ENCODE results near the gene PEX3. TPM values are rescaled to one million over a fixed set of nuclear protein-coding genes. Genes with fewer than 3 reads are reported as not detected.

Gene PEX3
- 17.1 TPM for polyA plus RNA-seq (2013)

GRCh38 chr6:143450453-143451371, at the start of gene PEX3, which contains the start of gene ADAT2:
PEX3 (plus strand) TSS chr6:143450805; CDS start chr6:143451043, 238 bp downstream.
ADAT2 (minus strand) TSS chr6:143450695; CDS start chr6:143450658, 37 bp downstream.
- H3K4me3 ChIP-seq (ENCODE audit: control insufficient read depth in 1 of 7, extremely low read depth in 1 of 7, insufficient read depth in 4 of 7, low read depth in 2 of 7, low read length in 6 of 7), result peak within 1 kb of the TSS; percentile 70 to 99 (median 92)
- peaks cover 0 to 3% (median under 1%) of the 10 kb centered on the region in 4 experiments for H3K36me3 ChIP-seq (ENCODE audit: control insufficient read depth in 4 of 4, insufficient read depth in 4 of 4, low read length in 3 of 4)
- H3K4me1 ChIP-seq (ENCODE audit: control extremely low read depth in 1 of 4, control insufficient read depth in 4 of 4, insufficient read depth in 4 of 4, low read length in 3 of 4), result peaks cover 13 to 32% (median 24%) of the 10 kb centered on the region in 4 experiments
- H3K27me3 ChIP-seq (replicated peaks in 2 of 5; ENCODE audit: control insufficient read depth in 4 of 5, insufficient read depth in 5 of 5, low read length in 4 of 5), result no peaks in the 10 kb centered on the region
- no peaks in the 10 kb centered on the region for H3K9me3 ChIP-seq (ENCODE audit: control extremely low read depth in 1 of 5, control insufficient read depth in 4 of 5, insufficient read depth in 2 of 5, low read depth in 1 of 5, low read length in 4 of 5)
- CTCF ChIA-PET, result interaction anchor here (1.4 to 1.8 kb wide), 2 partner anchors 17 to 25 kb away, joined by 3 to 4 read pairs; no protein-coding TSS in a partner anchor
- H3K27ac ChIP-seq (ENCODE audit: insufficient read depth in 1 of 2, low read depth in 1 of 2, low read length in 2 of 2, poor library complexity in 1 of 2, severe bottlenecking in 2 of 2), result peak within 1 kb of the TSS; percentile 71 to 88
- POLR2A ChIA-PET, result interaction anchor here (0.5 kb wide), 1 partner anchor 565 kb away, joined by 3 read pairs; no protein-coding TSS in a partner anchor
- under 1% methylated on average over 46 of the region's 56 CpGs for WGBS (ENCODE audit: insufficient coverage)
- DNase-seq, result peak; percentile 96 to 97 (median 96)

GRCh38 chr6:143401068-143401446, 49.5 kb upstream of the PEX3 start:
- 25% methylated on average over 1 of the region's 1 CpG for WGBS (ENCODE audit: insufficient coverage)
- no peak for DNase-seq
- no peak overlapping the region for H3K27ac ChIP-seq (ENCODE audit: insufficient read depth in 1 of 2, low read depth in 1 of 2, low read length in 2 of 2, poor library complexity in 1 of 2, severe bottlenecking in 2 of 2)
- ChIA-PET CTCF (interaction anchor here (0.9 to 1.5 kb wide), 4 partner anchors 16 to 26 kb away, joined by 3 to 5 read pairs (median 3); no protein-coding TSS in a partner anchor), POLR2A (no interaction called here)
- H3K9me3 ChIP-seq (ENCODE audit: control extremely low read depth in 1 of 5, control insufficient read depth in 4 of 5, insufficient read depth in 2 of 5, low read depth in 1 of 5, low read length in 4 of 5), result no peaks in the 10 kb centered on the region
- no peaks in the 10 kb centered on the region for H3K27me3 ChIP-seq (replicated peaks in 2 of 5; ENCODE audit: control insufficient read depth in 4 of 5, insufficient read depth in 5 of 5, low read length in 4 of 5)
- no peaks in the 10 kb centered on the region for H3K36me3 ChIP-seq (ENCODE audit: control insufficient read depth in 4 of 4, insufficient read depth in 4 of 4, low read length in 3 of 4)
- H3K4me1 ChIP-seq (ENCODE audit: control extremely low read depth in 1 of 4, control insufficient read depth in 4 of 4, insufficient read depth in 4 of 4, low read length in 3 of 4), result peaks cover 7 to 18% (median 13%) of the 10 kb centered on the region in 4 experiments
- no peak overlapping the region for H3K4me3 ChIP-seq (ENCODE audit: control insufficient read depth in 1 of 7, extremely low read depth in 1 of 7, insufficient read depth in 4 of 7, low read depth in 2 of 7, low read length in 6 of 7)

- no peak overlapping the region for H3K27ac ChIP-seq (ENCODE audit: insufficient read depth in 1 of 2, low read depth in 1 of 2, low read length in 2 of 2, poor library complexity in 1 of 2, severe bottlenecking in 2 of 2)
- H3K36me3 ChIP-seq (ENCODE audit: control insufficient read depth in 4 of 4, insufficient read depth in 4 of 4, low read length in 3 of 4), result no peaks in the 10 kb centered on the region
- WGBS (ENCODE audit: insufficient coverage), result 100% methylated on average over 3 of the region's 5 CpGs
- H3K4me1 ChIP-seq (ENCODE audit: control extremely low read depth in 1 of 4, control insufficient read depth in 4 of 4, insufficient read depth in 4 of 4, low read length in 3 of 4), result peaks cover 7 to 18% (median 13%) of the 10 kb centered on the region in 4 experiments
- H3K4me3 ChIP-seq (ENCODE audit: control insufficient read depth in 1 of 7, extremely low read depth in 1 of 7, insufficient read depth in 4 of 7, low read depth in 2 of 7, low read length in 6 of 7), result no peak overlapping the region
- no peaks in the 10 kb centered on the region for H3K27me3 ChIP-seq (replicated peaks in 2 of 5; ENCODE audit: control insufficient read depth in 4 of 5, insufficient read depth in 5 of 5, low read length in 4 of 5)
- POLR2A ChIA-PET, result interaction anchor here (0.7 kb wide), 1 partner anchor 22 kb away, joined by 4 read pairs; no protein-coding TSS in a partner anchor
- no peaks in the 10 kb centered on the region for H3K9me3 ChIP-seq (ENCODE audit: control extremely low read depth in 1 of 5, control insufficient read depth in 4 of 5, insufficient read depth in 2 of 5, low read depth in 1 of 5, low read length in 4 of 5)
- CTCF ChIA-PET, result interaction anchor here (0.9 to 1.5 kb wide), 4 partner anchors 15 to 26 kb away, joined by 3 to 5 read pairs (median 3); no protein-coding TSS in a partner anchor
- no peak for DNase-seq
These were observed 48.8 kb upstream of the PEX3 start for GRCh38 chr6:143401636-143402370.

GRCh38 chr6:143402721-143403336, 47.8 kb upstream of the PEX3 start:
- no peak for DNase-seq
- no peaks in the 10 kb centered on the region for H3K36me3 ChIP-seq (ENCODE audit: control insufficient read depth in 4 of 4, insufficient read depth in 4 of 4, low read length in 3 of 4)
- POLR2A ChIA-PET, result no interaction called here
- no peak overlapping the region for H3K27ac ChIP-seq (ENCODE audit: insufficient read depth in 1 of 2, low read depth in 1 of 2, low read length in 2 of 2, poor library complexity in 1 of 2, severe bottlenecking in 2 of 2)
- 96% methylated on average over 6 of the region's 7 CpGs for WGBS (ENCODE audit: insufficient coverage)
- CTCF ChIA-PET, result no interaction called here
- H3K4me3 ChIP-seq (ENCODE audit: control insufficient read depth in 1 of 7, extremely low read depth in 1 of 7, insufficient read depth in 4 of 7, low read depth in 2 of 7, low read length in 6 of 7), result no peak overlapping the region
- no peaks in the 10 kb centered on the region for H3K27me3 ChIP-seq (replicated peaks in 2 of 5; ENCODE audit: control insufficient read depth in 4 of 5, insufficient read depth in 5 of 5, low read length in 4 of 5)
- no peaks in the 10 kb centered on the region for H3K9me3 ChIP-seq (ENCODE audit: control extremely low read depth in 1 of 5, control insufficient read depth in 4 of 5, insufficient read depth in 2 of 5, low read depth in 1 of 5, low read length in 4 of 5)
- H3K4me1 ChIP-seq (ENCODE audit: control extremely low read depth in 1 of 4, control insufficient read depth in 4 of 4, insufficient read depth in 4 of 4, low read length in 3 of 4), result peaks cover 7 to 18% (median 13%) of the 10 kb centered on the region in 4 experiments

- H3K27me3 ChIP-seq (replicated peaks in 2 of 5; ENCODE audit: control insufficient read depth in 4 of 5, insufficient read depth in 5 of 5, low read length in 4 of 5), result no peaks in the 10 kb centered on the region
- peaks cover 7 to 13% (median 10%) of the 10 kb centered on the region in 4 experiments for H3K4me1 ChIP-seq (ENCODE audit: control extremely low read depth in 1 of 4, control insufficient read depth in 4 of 4, insufficient read depth in 4 of 4, low read length in 3 of 4)
- no peak for DNase-seq
- WGBS (ENCODE audit: insufficient coverage), result 92% methylated on average over 6 of the region's 9 CpGs
- H3K27ac ChIP-seq (ENCODE audit: insufficient read depth in 1 of 2, low read depth in 1 of 2, low read length in 2 of 2, poor library complexity in 1 of 2, severe bottlenecking in 2 of 2), result no peak overlapping the region
- ChIA-PET CTCF (interaction anchor here (1.0 kb wide), 1 partner anchor 9 kb away, joined by 3 read pairs; no protein-coding TSS in a partner anchor), POLR2A (no interaction called here)
- no peaks in the 10 kb centered on the region for H3K9me3 ChIP-seq (ENCODE audit: control extremely low read depth in 1 of 5, control insufficient read depth in 4 of 5, insufficient read depth in 2 of 5, low read depth in 1 of 5, low read length in 4 of 5)
- no peaks in the 10 kb centered on the region for H3K36me3 ChIP-seq (ENCODE audit: control insufficient read depth in 4 of 4, insufficient read depth in 4 of 4, low read length in 3 of 4)
- no peak overlapping the region for H3K4me3 ChIP-seq (ENCODE audit: control insufficient read depth in 1 of 7, extremely low read depth in 1 of 7, insufficient read depth in 4 of 7, low read depth in 2 of 7, low read length in 6 of 7)
These were observed 45.0 kb upstream of the PEX3 start for GRCh38 chr6:143405373-143406154.

GRCh38 chr6:143406673-143407072, 43.9 kb upstream of the PEX3 start:
- Histone ChIP-seq H3K9me3 (ENCODE audit: control extremely low read depth in 1 of 5, control insufficient read depth in 4 of 5, insufficient read depth in 2 of 5, low read depth in 1 of 5, low read length in 4 of 5) (no peaks in the 10 kb centered on the region), H3K4me1 (ENCODE audit: control extremely low read depth in 1 of 4, control insufficient read depth in 4 of 4, insufficient read depth in 4 of 4, low read length in 3 of 4) (peaks cover 0 to 2% (median under 1%) of the 10 kb centered on the region in 4 experiments), H3K27me3 (replicated peaks in 2 of 5; ENCODE audit: control insufficient read depth in 4 of 5, insufficient read depth in 5 of 5, low read length in 4 of 5) (no peaks in the 10 kb centered on the region), H3K27ac (ENCODE audit: insufficient read depth in 1 of 2, low read depth in 1 of 2, low read length in 2 of 2, poor library complexity in 1 of 2, severe bottlenecking in 2 of 2) (no peak overlapping the region), H3K4me3 (ENCODE audit: control insufficient read depth in 1 of 7, extremely low read depth in 1 of 7, insufficient read depth in 4 of 7, low read depth in 2 of 7, low read length in 6 of 7) (no peak overlapping the region), H3K36me3 (ENCODE audit: control insufficient read depth in 4 of 4, insufficient read depth in 4 of 4, low read length in 3 of 4) (no peaks in the 10 kb centered on the region)
- ChIA-PET CTCF (no interaction called here), POLR2A (no interaction called here)
- WGBS (ENCODE audit: insufficient coverage), result 100% methylated on average over 1 of the region's 3 CpGs
- DNase-seq, result no peak
